Stimulated activated effector memory CD8-positive, alpha-beta T cell treated with anti-CD3 and anti-CD28 coated beads, Interleukin-12 subunit alpha, Interleukin-12 subunit beta, amount 100 ng/mL, for 72 hours (primary cell): ENCODE data around the gene EDARADD.

Experiments used
- ATAC-seq: fragments of 150-1000 bp; cut with Tn5 transposase; 2 replicates; pipeline ENCODE4 v1.10.0; 2021
- DNase-seq, 2 donors: peaks; one replicate each; pipeline ENCODE4 v3.0.0; 2021 to 2022; ENCODE audit warnings: low spot score in 2 of 2
- H3K27ac Mint-ChIP-seq: one replicate; pipeline ENCODE4 v1.8.0; 2022; ENCODE audit warnings: mild to moderate bottlenecking, mixed read lengths
- H3K36me3 Mint-ChIP-seq: one replicate; pipeline ENCODE4 v1.8.0; 2022; ENCODE audit warnings: mild to moderate bottlenecking, mixed read lengths
- H3K4me1 Mint-ChIP-seq: one replicate; pipeline ENCODE4 v1.8.0; 2022; ENCODE audit warnings: mixed read lengths
- H3K4me3 Mint-ChIP-seq: one replicate; pipeline ENCODE4 v1.8.0; 2022; ENCODE audit warnings: mild to moderate bottlenecking, mixed read lengths
- H3K9me3 Mint-ChIP-seq: one replicate; pipeline ENCODE4 v1.8.0; 2022; ENCODE audit warnings: mixed read lengths

The EDARADD gene

GRCh38 chr1:236371083-236371482 lies 23.0 kb upstream of the EDARADD start:
- Mint-ChIP-seq H3K4me1 (peaks cover 8% of the 10 kb centered on the region), H3K27ac (no peak overlapping the region)
- no peak for DNase-seq

GRCh38 chr1:236377832-236378535 lies 16.1 kb upstream of the EDARADD start:
- no peak overlapping the region for H3K27ac Mint-ChIP-seq
- peak in 1 of 2 donors; percentile 35 for DNase-seq
- no peaks in the 10 kb centered on the region for H3K4me1 Mint-ChIP-seq

More at GRCh38 chr1:236371083-236371482, 23.0 kb upstream of the EDARADD start:
- Mint-ChIP-seq H3K9me3 (no peaks in the 10 kb centered on the region), H3K36me3 (no peaks in the 10 kb centered on the region), H3K4me3 (no peak overlapping the region)
- no peak for ATAC-seq

DNA sequence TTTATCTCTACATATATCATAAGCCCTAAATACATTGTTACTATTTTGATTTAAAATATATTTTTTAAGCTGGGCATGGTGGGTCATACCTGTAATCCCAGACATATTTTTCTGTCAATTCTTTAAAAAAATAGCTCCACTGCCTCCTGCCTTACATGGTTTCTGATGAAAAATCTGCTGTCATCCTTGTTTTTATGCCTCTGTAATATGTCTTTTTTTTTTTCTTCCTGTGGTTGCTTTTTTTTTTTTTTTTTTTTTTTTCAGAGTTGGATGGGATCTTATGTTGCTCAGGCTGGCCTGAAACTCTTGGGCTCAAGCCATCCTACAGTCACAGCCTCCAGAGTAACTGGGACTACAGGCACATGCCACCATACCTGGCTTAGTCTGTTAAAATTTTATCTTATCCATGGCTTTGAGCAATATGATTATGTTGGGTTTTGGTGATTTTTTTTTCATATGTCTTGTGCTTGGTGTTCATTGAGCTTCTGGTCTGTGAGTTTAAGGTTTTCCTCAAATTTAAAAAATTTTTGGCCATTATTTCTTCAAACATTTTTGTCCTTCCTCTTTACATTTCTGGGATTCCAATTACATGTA lies 12.4 kb upstream of the EDARADD start:
- DNase-seq (no peak), ATAC-seq (no peak)
- Mint-ChIP-seq H3K27ac (no peak overlapping the region), H3K4me1 (no peaks in the 10 kb centered on the region), H3K4me3 (no peak overlapping the region), H3K9me3 (peaks cover 8% of the 10 kb centered on the region), H3K36me3 (no peaks in the 10 kb centered on the region)

More at GRCh38 chr1:236377832-236378535, 16.1 kb upstream of the EDARADD start:
- H3K4me3 Mint-ChIP-seq: no peak overlapping the region
- no peaks in the 10 kb centered on the region for H3K36me3 Mint-ChIP-seq
- ATAC-seq: no peak
- H3K9me3 Mint-ChIP-seq: peaks cover 8% of the 10 kb centered on the region

GRCh38 chr1:236388332-236388731 lies 5.8 kb upstream of the EDARADD start:
- ATAC-seq (no peak), DNase-seq (no peak)
- Mint-ChIP-seq H3K4me1 (no peaks in the 10 kb centered on the region), H3K9me3 (no peaks in the 10 kb centered on the region), H3K27ac (no peak overlapping the region), H3K4me3 (no peak overlapping the region), H3K36me3 (no peaks in the 10 kb centered on the region)

- Mint-ChIP-seq H3K4me1 (peaks cover 4% of the 10 kb centered on the region), H3K27ac (no peak overlapping the region), H3K9me3 (no peaks in the 10 kb centered on the region), H3K4me3 (no peak overlapping the region), H3K36me3 (no peaks in the 10 kb centered on the region)
- ATAC-seq: no peak
- no peak for DNase-seq
Observed at GRCh38 chr1:236389253-236389652, 4.8 kb upstream of the EDARADD start.

- no peaks in the 10 kb centered on the region for H3K9me3 Mint-ChIP-seq
- H3K27ac Mint-ChIP-seq: no peak overlapping the region
- peaks cover 7% of the 10 kb centered on the region for H3K4me1 Mint-ChIP-seq
- H3K4me3 Mint-ChIP-seq: no peak overlapping the region
- no peaks in the 10 kb centered on the region for H3K36me3 Mint-ChIP-seq
- ATAC-seq (no peak), DNase-seq (peak in 1 of 2 donors; percentile 12)
Observed at GRCh38 chr1:236391008-236391407, 3.1 kb upstream of the EDARADD start.

- Mint-ChIP-seq H3K9me3 (no peaks in the 10 kb centered on the region), H3K4me3 (no peak overlapping the region), H3K36me3 (peaks cover 4% of the 10 kb centered on the region), H3K4me1 (peaks cover 18% of the 10 kb centered on the region), H3K27ac (no peak overlapping the region)
- ATAC-seq (no peak), DNase-seq (peak in 1 of 2 donors; percentile 23)
Observed at GRCh38 chr1:236392182-236392581, 1.9 kb upstream of the EDARADD start.

GRCh38 chr1:236394879-236395229 lies 768 bp downstream of the EDARADD start:
- Mint-ChIP-seq H3K36me3 (peaks cover 4% of the 10 kb centered on the region), H3K4me1 (peaks cover 40% of the 10 kb centered on the region), H3K4me3 (peak overlapping the region; percentile 83), H3K27ac (peak overlapping the region; percentile 89), H3K9me3 (no peaks in the 10 kb centered on the region)
- DNase-seq (no peak), ATAC-seq (no peak)

GRCh38 chr1:236395230-236395946 lies 1.3 kb downstream of the EDARADD start:
- DNase-seq (peak; percentile 57 to 82), ATAC-seq (peak; percentile 88)
- Mint-ChIP-seq H3K4me1 (peaks cover 45% of the 10 kb centered on the region), H3K4me3 (peak overlapping the region; percentile 83), H3K9me3 (no peaks in the 10 kb centered on the region), H3K27ac (peak overlapping the region; percentile 89), H3K36me3 (peaks cover 4% of the 10 kb centered on the region)

GRCh38 chr1:236395947-236396664 lies 2.0 kb downstream of the EDARADD start:
- DNase-seq: peak in 1 of 2 donors; percentile 55
- peak overlapping the region; percentile 89 for H3K27ac Mint-ChIP-seq

DNA sequence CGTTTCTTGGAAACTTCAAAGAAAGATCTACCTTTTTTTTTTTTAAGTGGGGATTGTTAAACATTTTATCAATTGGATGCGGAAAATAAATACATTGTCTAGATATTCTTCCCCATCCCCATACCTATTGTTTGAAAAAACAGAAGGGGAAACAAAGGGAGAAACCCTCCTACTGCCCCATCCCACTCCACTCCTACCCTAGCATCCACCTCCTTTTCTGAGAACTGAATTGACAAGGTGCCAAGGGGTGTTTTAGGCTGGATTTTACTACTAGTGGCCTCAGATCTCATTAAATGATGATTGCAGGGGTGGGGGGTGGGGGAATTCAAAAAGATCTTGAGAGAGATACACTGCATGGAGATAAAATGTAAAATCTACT lies 2.6 kb downstream of the EDARADD start:
- H3K9me3 Mint-ChIP-seq: no peaks in the 10 kb centered on the region
- DNase-seq (peak in 1 of 2 donors; percentile 44), ATAC-seq (no peak)
- H3K4me1 Mint-ChIP-seq: peaks cover 50% of the 10 kb centered on the region
- H3K36me3 Mint-ChIP-seq: peaks cover 4% of the 10 kb centered on the region
- H3K4me3 Mint-ChIP-seq: peak overlapping the region; percentile 83
- H3K27ac Mint-ChIP-seq: peak overlapping the region; percentile 89

More at GRCh38 chr1:236395947-236396664, 2.0 kb downstream of the EDARADD start:
- Mint-ChIP-seq H3K9me3 (no peaks in the 10 kb centered on the region), H3K36me3 (peaks cover 4% of the 10 kb centered on the region), H3K4me1 (peaks cover 45% of the 10 kb centered on the region), H3K4me3 (peak overlapping the region; percentile 83)
- peak; percentile 72 for ATAC-seq

- H3K4me3 Mint-ChIP-seq: peak overlapping the region; percentile 83
- no peak for ATAC-seq
- H3K4me1 Mint-ChIP-seq: peaks cover 51% of the 10 kb centered on the region
- DNase-seq: peak in 1 of 2 donors; percentile 42
- H3K9me3 Mint-ChIP-seq: no peaks in the 10 kb centered on the region
- H3K27ac Mint-ChIP-seq: no peak overlapping the region
- H3K36me3 Mint-ChIP-seq: peaks cover 4% of the 10 kb centered on the region
Observed at GRCh38 chr1:236397173-236397759, 3.2 kb downstream of the EDARADD start.

GRCh38 chr1:236398538-236398937 lies 4.5 kb downstream of the EDARADD start:
- Mint-ChIP-seq H3K9me3 (no peaks in the 10 kb centered on the region), H3K36me3 (peaks cover 9% of the 10 kb centered on the region), H3K4me3 (no peak overlapping the region), H3K27ac (no peak overlapping the region), H3K4me1 (peaks cover 51% of the 10 kb centered on the region)
- peak in 1 of 2 donors; percentile 47 for DNase-seq
- no peak for ATAC-seq

GRCh38 chr1:236400061-236400603 lies 6.0 kb downstream of the EDARADD start:
- Mint-ChIP-seq H3K36me3 (peaks cover 10% of the 10 kb centered on the region), H3K27ac (peak overlapping the region; percentile 4), H3K4me1 (peaks cover 46% of the 10 kb centered on the region), H3K4me3 (no peak overlapping the region), H3K9me3 (no peaks in the 10 kb centered on the region)
- no peak for ATAC-seq
- DNase-seq: no peak
